HFF-Myc (cell line): ENCODE data around the gene TNFRSF6B.

Source experiments
- DNase-seq: peaks from one replicate; pipeline ENCODE4 v3.0.0-alpha.2; 2011; ENCODE audit warnings: low read depth; ENCODE audit errors: extremely low read depth
- H3K4me3 ChIP-seq: replicated peaks from 2 replicates; pipeline ENCODE4 v1.5.1; 2011; ENCODE audit warnings: low read depth, mild to moderate bottlenecking, control low read depth, low read length
- CTCF ChIP-seq: IDR thresholded peaks from 2 replicates; pipeline ENCODE4 v1.5.1; 2012; ENCODE audit warnings: mild to moderate bottlenecking, low read depth, low read length, control low read depth; ENCODE audit errors: missing control alignments

Gene TNFRSF6B

GRCh38 chr20:63672666-63673065 lies 23.8 kb upstream of the TNFRSF6B start:
- DNase-seq = no peak
- no peak for TF ChIP-seq CTCF
- H3K4me3 ChIP-seq = no peak overlapping the region

- H3K4me3 ChIP-seq = no peak overlapping the region
- no peak for DNase-seq
- TF ChIP-seq CTCF = no peak
Measured at GRCh38 chr20:63673951-63674350, 22.5 kb upstream of the TNFRSF6B start.

- TF ChIP-seq CTCF = no peak
- DNase-seq = no peak
- no peak overlapping the region for H3K4me3 ChIP-seq
Measured at GRCh38 chr20:63675681-63676368, 20.6 kb upstream of the TNFRSF6B start.

- no peak for TF ChIP-seq CTCF
- H3K4me3 ChIP-seq = no peak overlapping the region
- no peak for DNase-seq
Measured at GRCh38 chr20:63678071-63678470, 18.4 kb upstream of the TNFRSF6B start.

GRCh38 chr20:63678667-63679465 lies 17.6 kb upstream of the TNFRSF6B start:
- H3K4me3 ChIP-seq = no peak overlapping the region
- no peak for DNase-seq
- TF ChIP-seq CTCF = no peak

GRCh38 chr20:63679799-63680305 lies 16.6 kb upstream of the TNFRSF6B start:
- no peak for TF ChIP-seq CTCF
- H3K4me3 ChIP-seq = no peak overlapping the region
- DNase-seq = no peak
